GM23338 (cell line): Measurements from ENCODE around the gene NDE1.

ENCODE experiments used
- CTCF ChIP-seq, 2 experiments: fragments of 200-600 bp in 1 of 2; sonication (generic) in 1 of 2; conservative IDR thresholded peaks; 2 replicates each; pipeline versions ENCODE4 v1.5.1 to v1.6.1; 2016 to 2017; ENCODE audit warnings: antibody characterized with exemption in 2 of 2, low read depth in 2 of 2, mild to moderate bottlenecking in 2 of 2, moderate library complexity in 1 of 2
- EZH2phosphoT487 ChIP-seq: fragments of 200-600 bp; sonication (generic); IDR thresholded peaks from one replicate; pipeline ENCODE4 v1.8.1; 2018; ENCODE audit warnings: antibody characterized with exemption; ENCODE audit not compliant: unreplicated experiment

GRCh38 chr16:15699819-15700218 lies 49.8 kb downstream of the NDE1 start:
- TF ChIP-seq EZH2phosphoT487, result no peak
- no peak for TF ChIP-seq CTCF (conservative IDR thresholded peaks at IDR 0.05; ENCODE audit: low read depth in 2 of 2)
